GM23338 (cell line): ENCODE measurements around the gene RNF130. TPM values are rescaled to one million over a fixed set of nuclear protein-coding genes. Genes with fewer than 3 reads are reported as not detected.

Experiments
- ATAC-seq: fragments of 200-7000 bp; cut with Tn5 transposase; 3 replicates; pipeline ENCODE4 v1.9.1; 2020
- DNase-seq: peaks from one replicate; pipeline ENCODE4 v3.0.0-alpha.2; 2015; ENCODE audit warnings: low spot score
- H2AFZ ChIP-seq: fragments of 200-600 bp; sonication (generic); 2 replicates; pipeline ENCODE4 v1.8.0; 2016; ENCODE audit warnings: antibody characterized with exemption, mild to moderate bottlenecking, moderate library complexity
- H3F3A ChIP-seq: fragments of 200-600 bp; sonication (generic); replicated peaks from 2 replicates; pipeline ENCODE4 v1.8.0; 2017; ENCODE audit warnings: antibody characterized with exemption, mixed run types, low read depth
- H3K27ac ChIP-seq: fragments of 200-600 bp; sonication (generic); 2 replicates; pipeline ENCODE4 v1.6.1; 2016; ENCODE audit warnings: low read depth
- H3K27me3 ChIP-seq: fragments of 200-600 bp; sonication (generic); 2 replicates; pipeline ENCODE4 v1.8.0; 2016; ENCODE audit warnings: mild to moderate bottlenecking, mixed run types, moderate library complexity; ENCODE audit not compliant: insufficient read depth
- H3K36me3 ChIP-seq: fragments of 200-600 bp; sonication (generic); 2 replicates; pipeline ENCODE4 v1.8.0; 2016; ENCODE audit warnings: mild to moderate bottlenecking; ENCODE audit not compliant: insufficient read depth
- H3K4me1 ChIP-seq: fragments of 200-600 bp; sonication (generic); 2 replicates; pipeline ENCODE4 v1.8.0; 2016; ENCODE audit warnings: mild to moderate bottlenecking, moderate library complexity; ENCODE audit not compliant: insufficient read depth
- H3K4me2 ChIP-seq: fragments of 200-600 bp; sonication (generic); 2 replicates; pipeline ENCODE4 v1.7.1; 2017; ENCODE audit warnings: mixed run types
- H3K4me3 ChIP-seq: fragments of 200-600 bp; sonication (generic); 2 replicates; pipeline ENCODE4 v1.6.1; 2016; ENCODE audit warnings: mixed run types
- H3K79me2 ChIP-seq: fragments of 200-600 bp; sonication (generic); replicated peaks from 2 replicates; pipeline ENCODE4 v1.8.0; 2017; ENCODE audit warnings: mild to moderate bottlenecking; ENCODE audit not compliant: insufficient read depth
- H3K9me2 ChIP-seq: fragments of 200-600 bp; sonication (generic); 2 replicates; pipeline ENCODE4 v1.8.0; 2017; ENCODE audit not compliant: insufficient read depth
- H4K20me1 ChIP-seq: fragments of 200-600 bp; sonication (generic); replicated peaks from 2 replicates; pipeline ENCODE4 v1.8.0; 2017; ENCODE audit warnings: mild to moderate bottlenecking; ENCODE audit not compliant: insufficient read depth
- H3K27ac Mint-ChIP-seq: 2 replicates; pipeline ENCODE4 v1.8.0; 2020; ENCODE audit warnings: inconsistent platforms, mild to moderate bottlenecking, moderate library complexity, mixed read lengths
- H3K27me3 Mint-ChIP-seq: 3 replicates; pipeline ENCODE4 v1.8.0; 2022; ENCODE audit warnings: low read depth, mild to moderate bottlenecking, moderate library complexity, mixed read lengths, inconsistent platforms; ENCODE audit not compliant: insufficient read depth, poor library complexity
- H3K36me3 Mint-ChIP-seq: 3 replicates; pipeline ENCODE4 v1.8.0; 2021; ENCODE audit warnings: low read depth, mild to moderate bottlenecking, inconsistent platforms, moderate library complexity, mixed read lengths
- H3K4me1 Mint-ChIP-seq: 3 replicates; pipeline ENCODE4 v1.8.0; 2020; ENCODE audit warnings: mild to moderate bottlenecking, inconsistent platforms, mixed read lengths
- H3K4me3 Mint-ChIP-seq: 3 replicates; pipeline ENCODE4 v1.8.0; 2021; ENCODE audit warnings: moderate library complexity, mild to moderate bottlenecking, inconsistent platforms, mixed read lengths
- H3K9me3 Mint-ChIP-seq: 3 replicates; pipeline ENCODE4 v1.8.0; 2020; ENCODE audit warnings: moderate library complexity, mild to moderate bottlenecking, inconsistent platforms, mixed read lengths
- CREB1 ChIP-seq: fragments of 250-450 bp; sonication (Bioruptor Pico); IDR thresholded peaks from 2 replicates; pipeline ENCODE4 v1.5.0; 2020; ENCODE audit warnings: low read depth, mild to moderate bottlenecking, moderate library complexity
- CTCF ChIP-seq, 2 experiments: fragments of 200-600 bp in 1 of 2; sonication (generic) in 1 of 2; conservative IDR thresholded peaks; 2 replicates each; pipeline versions ENCODE4 v1.5.1 to v1.6.1; 2016 to 2017; ENCODE audit warnings: antibody characterized with exemption in 2 of 2, low read depth in 2 of 2, mild to moderate bottlenecking in 2 of 2, moderate library complexity in 1 of 2
- ETS1 ChIP-seq: IDR thresholded peaks from 2 replicates; pipeline ENCODE4 v1.6.1; 2016; ENCODE audit warnings: antibody characterized with exemption
- EZH2 ChIP-seq: fragments of 200-600 bp; sonication (generic); IDR thresholded peaks from one replicate; pipeline ENCODE4 v1.8.0; 2017; ENCODE audit warnings: antibody characterized with exemption, mild to moderate bottlenecking, low read depth; ENCODE audit not compliant: unreplicated experiment
- EZH2phosphoT487 ChIP-seq: fragments of 200-600 bp; sonication (generic); IDR thresholded peaks from one replicate; pipeline ENCODE4 v1.8.1; 2018; ENCODE audit warnings: antibody characterized with exemption; ENCODE audit not compliant: unreplicated experiment
- JUNB ChIP-seq: IDR thresholded peaks from one replicate; pipeline ENCODE4 v1.6.1; 2016; ENCODE audit warnings: antibody characterized with exemption; ENCODE audit not compliant: unreplicated experiment
- NANOG ChIP-seq: IDR thresholded peaks from 2 replicates; pipeline ENCODE4 v1.6.1; 2016; ENCODE audit warnings: antibody characterized with exemption, borderline replicate concordance
- POLR2AphosphoS5 ChIP-seq: IDR thresholded peaks from 2 replicates; pipeline ENCODE4 v1.6.1; 2016; ENCODE audit warnings: antibody characterized with exemption, low read depth
- REST ChIP-seq: IDR thresholded peaks from one replicate; pipeline ENCODE4 v1.6.1; 2018; ENCODE audit warnings: antibody characterized with exemption; ENCODE audit not compliant: unreplicated experiment
- ZNF114 ChIP-seq: fragments of 250-450 bp; sonication (Bioruptor Pico); IDR thresholded peaks from 2 replicates; pipeline ENCODE4 v1.5.0; 2020; ENCODE audit warnings: mild to moderate bottlenecking, moderate library complexity
- ZNF331 ChIP-seq: fragments of 250-450 bp; sonication (Bioruptor Pico); IDR thresholded peaks from 2 replicates; pipeline ENCODE4 v1.5.0; 2020; ENCODE audit warnings: low read depth, mild to moderate bottlenecking, moderate library complexity
- ZNF462 ChIP-seq: fragments of 250-450 bp; sonication (Bioruptor Pico); IDR thresholded peaks from 2 replicates; pipeline ENCODE4 v1.5.0; 2020; ENCODE audit warnings: mild to moderate bottlenecking, moderate library complexity
- polyA plus RNA-seq: library from polyadenylated mRNA; unstranded; fragments of >200 nt; fragmentation: Nextera tagmentation; extraction: Ambion mirVana; gene quantifications from 2 replicates; pipeline ENCODE4 v1.2.1, GENCODE V29; 2016
- total RNA-seq: library from RNA; depleted of rRNA; stranded (reverse); fragments of >200 nt; shearing (Covaris generic); gene quantifications from 2 replicates; pipeline ENCODE4 v1.2.3, GENCODE V29; 2014

The RNF130 gene
- total and polyA plus RNA-seq, 2 experiments from 2014 or later, result 60.1 to 97.3 TPM

GRCh38 chr5:180007582-180007981 is 64.0 kb downstream of the RNF130 start:
- TF ChIP-seq ZNF114 (no peak), REST (no peak), ZNF462 (CRISPR knock-in tag) (no peak), EZH2 (no peak), CTCF (conservative IDR thresholded peaks at IDR 0.05; ENCODE audit: low read depth in 2 of 2) (no peak), NANOG (no peak), POLR2AphosphoS5 (no peak), ZNF331 (CRISPR knock-in tag) (no peak), JUNB (no peak), EZH2phosphoT487 (no peak), ETS1 (no peak), CREB1 (CRISPR knock-in tag) (no peak)
- Mint-ChIP-seq H3K4me3 (no peak overlapping the region), H3K27me3 (peaks cover 2% of the 10 kb centered on the region), H3K27ac (no peak overlapping the region), H3K4me1 (peaks cover 12% of the 10 kb centered on the region), H3K9me3 (no peaks in the 10 kb centered on the region), H3K36me3 (peaks cover 3% of the 10 kb centered on the region; the same call in 2 of the 3 replicates)
- Histone ChIP-seq H3F3A (no peaks in the 10 kb centered on the region; the same call in 1 of the 2 replicates), H3K4me2 (no peak overlapping the region), H4K20me1 (peaks cover 4% of the 10 kb centered on the region; the same call in 1 of the 2 replicates), H3K27ac (peak overlapping the region; percentile 62), H3K4me1 (peaks cover 13% of the 10 kb centered on the region), H3K36me3 (no peaks in the 10 kb centered on the region), H3K9me2 (no peaks in the 10 kb centered on the region), H3K27me3 (no peaks in the 10 kb centered on the region), H3K4me3 (no peak overlapping the region), H2AFZ (no peak overlapping the region), H3K79me2 (peaks cover 44% of the 10 kb centered on the region)
- ATAC-seq, result peak; percentile 96
- peak; percentile 41 for DNase-seq
